ENCODE results near the gene OSBPL10.

- TF ChIP-seq CTCF (conservative IDR thresholded peaks at IDR 0.05; ENCODE audit: low read length) (no peak), EZH2phosphoT487 (IDR thresholded peaks at IDR 0.05; ENCODE audit: borderline replicate concordance, low read depth, low read length) (no peak)
Measured at GRCh38 chr3:31885235-31885634, 95.8 kb downstream of the OSBPL10 start.
